ENCODE measurements around the gene CHRNE.

- TF ChIP-seq EZH2 (IDR thresholded peaks at IDR 0.05; ENCODE audit: borderline replicate concordance, low read length) (no peak), CTCF (IDR thresholded peaks at IDR 0.05; ENCODE audit: low read length) (no peak)
Observed at GRCh38 chr17:4940555-4941318, 37.8 kb upstream of the CHRNE start.
